ENCODE results near the gene CCDC68. TPM values are rescaled to one million over a fixed set of nuclear protein-coding genes. Genes with fewer than 3 reads are reported as not detected.
"Not testable (repeated sequence)": the region's sequence is repeated elsewhere in the genome, so short reads cannot be mapped to it uniquely, and the experiment has no call there.

The CCDC68 gene
- total RNA-seq, 1 donor from 2014 or later: 0.99 TPM

GRCh38 chr18:54878659-54879358, 80.5 kb downstream of the CCDC68 start:
- DNase-seq (ENCODE audit: low read depth in 2 of 2): no peak

- no peak for DNase-seq (ENCODE audit: low read depth in 2 of 2)
Measured at GRCh38 chr18:54878159-54878622, 81.1 kb downstream of the CCDC68 start.

- DNase-seq (ENCODE audit: low read depth in 2 of 2): no peak
Measured at GRCh38 chr18:54877076-54877475, 82.2 kb downstream of the CCDC68 start.

GRCh38 chr18:54875063-54875462, 84.2 kb downstream of the CCDC68 start:
- DNase-seq (ENCODE audit: low read depth in 2 of 2): no peak

GRCh38 chr18:54873884-54874255, 85.4 kb downstream of the CCDC68 start:
- DNase-seq (ENCODE audit: low read depth in 2 of 2): no peak

GRCh38 chr18:54872681-54873080, 86.6 kb downstream of the CCDC68 start:
- no peak for DNase-seq (ENCODE audit: low read depth in 2 of 2)

GRCh38 chr18:54871231-54871630, 88.0 kb downstream of the CCDC68 start:
- no peak for DNase-seq (ENCODE audit: low read depth in 2 of 2)

GRCh38 chr18:54867131-54867530, 92.1 kb downstream of the CCDC68 start:
- no peak for DNase-seq (ENCODE audit: low read depth in 2 of 2)

GRCh38 chr18:54860941-54861340, 98.3 kb downstream of the CCDC68 start:
- no peak for DNase-seq (ENCODE audit: low read depth in 2 of 2)

GRCh38 chr18:54859667-54860421, 99.4 kb downstream of the CCDC68 start:
- no peak for DNase-seq (ENCODE audit: low read depth in 2 of 2)

- no peak for DNase-seq (ENCODE audit: low read depth in 2 of 2)
Measured at GRCh38 chr18:54857499-54857898, 101.8 kb downstream of the CCDC68 start.

GRCh38 chr18:54856105-54856646, 103.1 kb downstream of the CCDC68 start:
- no peak for DNase-seq (ENCODE audit: low read depth in 2 of 2)

- DNase-seq (ENCODE audit: low read depth in 2 of 2): not testable (repeated sequence)
Measured at GRCh38 chr18:54855050-54855449, 104.2 kb downstream of the CCDC68 start.

GRCh38 chr18:54852780-54853675, 106.2 kb downstream of the CCDC68 start:
- peak; percentile 1 to 48 for DNase-seq (ENCODE audit: low read depth in 2 of 2)

Other genes starting within 250 kb of the CCDC68 start
- gene RAB27B, start 131.0 kb downstream of the CCDC68 start, total RNA-seq: under 0.01 TPM in 1 of 2 replicates, not detected in the other